Adrenal gland (tissue), 19 donors: ENCODE data around the gene CDC20B. TPM values are rescaled to one million over a fixed set of nuclear protein-coding genes. Genes with fewer than 3 reads are reported as not detected.

ENCODE experiments used
- DNase-seq, 7 donors: peaks; one replicate each; pipeline ENCODE4 v3.0.0-alpha.2; 2019 to 2020
- H3K27ac ChIP-seq, 5 donors: fragments of 200-600 bp; sonication (generic) in 4 of 5; 1 replicate in 3 of 5; 2 replicates in 2 of 5; pipeline versions ENCODE4 v1.5.1 to v1.8.0; 2016 to 2020; ENCODE audit warnings: mild to moderate bottlenecking in 1 of 5
- H3K27me3 ChIP-seq: fragments of 200-600 bp; 2 replicates; pipeline ENCODE4 v1.8.0; 2021
- H3K36me3 ChIP-seq, 2 donors: fragments of 200-600 bp; replicated peaks in 1 of 2; 1 replicate in 1 of 2; 2 replicates in 1 of 2; pipeline versions ENCODE4 v1.5.1 to v1.8.0; 2018 to 2022
- H3K4me1 ChIP-seq, 2 donors: fragments of 200-600 bp; replicated peaks in 1 of 2; 1 replicate in 1 of 2; 2 replicates in 1 of 2; pipeline versions ENCODE4 v1.5.1 to v1.8.0; 2018 to 2021
- H3K4me3 ChIP-seq, 4 donors: fragments of 200-600 bp; sonication (generic) in 3 of 4; one replicate each; pipeline ENCODE4 v1.5.1; 2016 to 2018
- H3K9me3 ChIP-seq, 3 donors: fragments of 200-600 bp; sonication (generic) in 1 of 3; replicated peaks in 1 of 3; 1 replicate in 2 of 3; 2 replicates in 1 of 3; pipeline versions ENCODE4 v1.5.1 to v1.8.0; 2016 to 2021
- POLR2A ChIP-seq, 2 donors: fragments of 450-650 bp; IDR thresholded peaks; one replicate each; pipeline ENCODE4 v1.6.1; 2017; ENCODE audit warnings: antibody characterized with exemption in 2 of 2, mild to moderate bottlenecking in 2 of 2, moderate library complexity in 1 of 2
- WGBS, 4 donors: extraction: QIAGEN DNeasy Blood & Tissue Kit in 2 of 4; methylation state at CpG; one replicate each; pipeline versions ENCODE4 v1.1.5 to v1.1.7; 2013 to 2017; 5-methylcytosine and 5-hydroxymethylcytosine counted together
- intact Hi-C, 2 donors: fragments of 100-400 bp; cut with DNase I; formaldehyde crosslinking; loops; one replicate each; pipeline versions ENCODE4 v1.14.1 to v1.15.0; 2022 to 2023
- long read RNA-seq, 10 donors: library from polyadenylated mRNA in 3 of 10; unstranded in 2 of 10; stranded (forward) in 1 of 10; transcript quantifications; one replicate each; pipeline ENCODE4 v2.0.0 and lab custom pipeline, GENCODE V29; 2021 to 2026
- polyA plus RNA-seq, 3 donors: library from polyadenylated mRNA; stranded (reverse); fragments of 200-250 nt in 2 of 3; fragments of 350-450 nt in 1 of 3; fragmentation: Illumina TruSeq in 1 of 3; extraction: RNeasy Lipid Tissue Mini Kit (QIAGEN cat#74804) in 1 of 3; gene quantifications; one replicate each; pipeline ENCODE4 v1.2.3, GENCODE V29; 2013 to 2014
- total RNA-seq, 9 donors: library from RNA; depleted of rRNA in 4 of 9; stranded (reverse); fragments of >200 nt in 4 of 9; fragments of 120-200 nt in 1 of 9; fragmentation: NEBNext Ultra II Directional in 1 of 9; extraction: Animal tissue kit (Norgen Biotek cat#: 25700) in 1 of 9; gene quantifications; one replicate each; pipeline versions ENCODE4 v1.1.0 to v1.2.4, GENCODE V29; 2013 to 2023
- TF ChIP-seq, protein P1 (sequence below), 6 experiments: fragments of 450-650 bp in 4 of 6; fragments of 200-600 bp in 2 of 6; sonication (generic) in 1 of 6; IDR thresholded peaks; 1 replicate in 5 of 6; 2 replicates in 1 of 6; pipeline versions ENCODE4 v1.5.1 to v1.8.0; 2016 to 2021; ENCODE audit warnings: antibody characterized with exemption in 6 of 6, mild to moderate bottlenecking in 2 of 6, moderate library complexity in 1 of 6
- donor health status: healthy with polysubstance abuse.
- donor health status: Bipolar disorder and iron deficiency.
- donor health status: DM: yes; HTN: yes; CAD: no.
- donor health status: DM: no; HTN: no; CAD: no.
- donor health status: DM: no; HTN: no; CAD: no.
- donor health status: DM: yes; HTN: yes; CAD: no.

The CDC20B gene
- total RNA-seq (under 1 TPM in 1 of 9 donors, not detected in 8; 0.11 TPM), polyA plus RNA-seq (not detected)
- long read RNA-seq, donor 1, partial matches to known transcripts, result 45 of 51 reads
- long read RNA-seq, donor 1, other reads (novel, unspliced or antisense), result 6 of 51 reads
- long read RNA-seq, donor 2, result 0 reads
- long read RNA-seq, donor 3, result 0 reads
- long read RNA-seq, donor 4, result 0 reads
- long read RNA-seq, donor 5, result 0 reads
- long read RNA-seq, donor 6, result 0 reads
- long read RNA-seq, donor 7, result 0 reads
- long read RNA-seq, donor 8, result 0 reads
- long read RNA-seq, donor 9, partial matches to known transcripts, result 111 of 119 reads
- long read RNA-seq, donor 9, other reads (novel, unspliced or antisense), result 8 of 119 reads
- long read RNA-seq, donor 10, result 0 reads

GRCh38 chr5:55172937-55173686 is at the start of gene CDC20B:
CDC20B (minus strand) TSS chr5:55173177; CDS start chr5:55173000, 177 bp downstream.
- 1 to 5% (median 1%) methylated on average over 26 to 69 of the region's 69 CpGs for WGBS, 4 donors
- no peaks in the 10 kb centered on the region for H3K36me3 ChIP-seq
- no peaks in the 10 kb centered on the region for H3K9me3 ChIP-seq
- H3K27me3 ChIP-seq, result peaks cover 51% of the 10 kb centered on the region
- H3K27ac ChIP-seq, result no peak within 1 kb of the TSS
- peaks cover 13 to 26% of the 10 kb centered on the region in 2 donors for H3K4me1 ChIP-seq
- peak within 1 kb of the TSS in 2 of 4 donors; percentile 3 to 62 for H3K4me3 ChIP-seq
- DNase-seq, result peak; percentile 31 to 62 (median 59)
- TF ChIP-seq, protein P1, sequence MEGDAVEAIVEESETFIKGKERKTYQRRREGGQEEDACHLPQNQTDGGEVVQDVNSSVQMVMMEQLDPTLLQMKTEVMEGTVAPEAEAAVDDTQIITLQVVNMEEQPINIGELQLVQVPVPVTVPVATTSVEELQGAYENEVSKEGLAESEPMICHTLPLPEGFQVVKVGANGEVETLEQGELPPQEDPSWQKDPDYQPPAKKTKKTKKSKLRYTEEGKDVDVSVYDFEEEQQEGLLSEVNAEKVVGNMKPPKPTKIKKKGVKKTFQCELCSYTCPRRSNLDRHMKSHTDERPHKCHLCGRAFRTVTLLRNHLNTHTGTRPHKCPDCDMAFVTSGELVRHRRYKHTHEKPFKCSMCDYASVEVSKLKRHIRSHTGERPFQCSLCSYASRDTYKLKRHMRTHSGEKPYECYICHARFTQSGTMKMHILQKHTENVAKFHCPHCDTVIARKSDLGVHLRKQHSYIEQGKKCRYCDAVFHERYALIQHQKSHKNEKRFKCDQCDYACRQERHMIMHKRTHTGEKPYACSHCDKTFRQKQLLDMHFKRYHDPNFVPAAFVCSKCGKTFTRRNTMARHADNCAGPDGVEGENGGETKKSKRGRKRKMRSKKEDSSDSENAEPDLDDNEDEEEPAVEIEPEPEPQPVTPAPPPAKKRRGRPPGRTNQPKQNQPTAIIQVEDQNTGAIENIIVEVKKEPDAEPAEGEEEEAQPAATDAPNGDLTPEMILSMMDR (IDR thresholded peaks at IDR 0.05), result no peak
- TF ChIP-seq POLR2A (IDR thresholded peaks at IDR 0.05), result no peak
- intact Hi-C loops, result loop anchor here (5.0 to 10.0 kb wide), 2 partner anchors 52 to 519 kb away; partner anchors contain the start of gene MCIDAS (in 1 of the 2)

- Histone ChIP-seq H3K27me3 (peaks cover 76% of the 10 kb centered on the region), H3K27ac (no peak overlapping the region), H3K9me3 (no peaks in the 10 kb centered on the region), H3K36me3 (no peaks in the 10 kb centered on the region), H3K4me3 (no peak overlapping the region), H3K4me1 (peaks cover 17% of the 10 kb centered on the region in 2 donors)
- TF ChIP-seq, protein P1 (IDR thresholded peaks at IDR 0.05), result no peak
- no peak for TF ChIP-seq POLR2A (IDR thresholded peaks at IDR 0.05)
- intact Hi-C loops, result loop anchor here in 1 of 2 donors (10.0 kb wide), 1 partner anchor 48 kb away; the partner anchor contains the start of gene CDC20B
- WGBS, 4 donors, result 31 to 44% (median 34%) methylated on average over 29 to 30 of the region's 30 CpGs
- no peak for DNase-seq
Measured at GRCh38 chr5:55222092-55222984, 49.4 kb upstream of the CDC20B start.

GRCh38 chr5:55220433-55221185 is 47.6 kb upstream of the CDC20B start:
- intact Hi-C loops, result loop anchor here in 1 of 2 donors (10.0 kb wide), 1 partner anchor 46 kb away; the partner anchor contains the start of gene CDC20B
- Histone ChIP-seq H3K27ac (no peak overlapping the region), H3K9me3 (no peaks in the 10 kb centered on the region), H3K4me3 (peak overlapping the region in 1 of 4 donors; percentile 48), H3K4me1 (peaks cover 4 to 6% of the 10 kb centered on the region in 2 donors), H3K27me3 (peaks cover 59% of the 10 kb centered on the region), H3K36me3 (no peaks in the 10 kb centered on the region)
- WGBS, 4 donors, result 2 to 12% (median 4%) methylated on average over 10 to 62 of the region's 62 CpGs
- no peak for DNase-seq
- no peak for TF ChIP-seq POLR2A (IDR thresholded peaks at IDR 0.05)
- TF ChIP-seq, protein P1 (IDR thresholded peaks at IDR 0.05), result no peak
